ENCODE results near the gene MUL1. TPM values are rescaled to one million over a fixed set of nuclear protein-coding genes. Genes with fewer than 3 reads are reported as not detected.

MUL1 gene
- total RNA-seq, 1 experiment from 2014 or later: 23.4 TPM

DNA sequence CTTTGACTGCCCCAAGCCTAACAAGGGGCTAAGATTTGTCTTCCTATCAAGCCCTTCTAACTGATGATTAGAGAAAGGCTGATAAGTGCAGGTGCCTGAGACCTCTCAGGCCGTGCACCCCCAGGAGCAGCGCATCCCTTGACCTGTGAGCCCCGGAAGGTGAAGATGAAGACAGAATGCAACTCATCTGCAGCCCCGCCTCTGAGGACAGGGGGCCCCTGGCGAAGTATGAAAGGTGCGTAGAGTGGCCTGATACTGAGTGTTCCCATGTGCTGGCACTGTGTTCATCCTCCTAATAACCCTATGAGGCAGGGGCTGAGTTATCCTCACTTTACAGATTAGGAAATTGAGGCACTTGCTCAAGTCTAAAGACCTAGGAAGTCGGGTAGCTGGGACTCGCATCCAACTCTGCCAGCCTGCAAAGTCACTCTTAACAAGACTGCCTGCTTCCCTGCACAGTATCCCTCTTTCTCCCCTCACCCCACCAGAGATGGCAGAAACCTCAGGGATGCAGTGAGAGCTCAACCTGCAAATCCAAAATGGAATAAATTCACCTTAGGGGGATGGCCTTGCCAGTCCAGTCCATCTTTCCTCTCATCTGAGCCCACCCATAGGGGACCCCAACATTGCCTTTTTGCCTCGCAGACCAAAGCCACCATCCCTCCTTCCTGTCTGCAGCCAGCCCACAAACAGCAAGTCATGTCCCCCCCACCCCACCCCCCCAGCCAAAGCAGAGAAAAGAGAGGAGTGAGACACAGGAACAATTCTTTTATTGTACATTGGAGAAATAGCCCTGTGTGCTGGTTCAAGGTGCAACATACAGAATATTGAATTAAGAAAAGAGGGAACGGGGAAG lies 26.1 kb downstream of the MUL1 start:
- Mint-ChIP-seq H3K4me3 (ENCODE audit: unreplicated experiment) (no peak overlapping the region), H3K4me1 (ENCODE audit: insufficient read depth, unreplicated experiment) (peaks cover 27% of the 10 kb centered on the region), H3K9me3 (ENCODE audit: unreplicated experiment) (no peaks in the 10 kb centered on the region), H3K36me3 (ENCODE audit: insufficient read depth, unreplicated experiment) (no peaks in the 10 kb centered on the region), H3K27ac (ENCODE audit: low read depth, unreplicated experiment) (no peak overlapping the region), H3K27me3 (ENCODE audit: insufficient read depth, unreplicated experiment) (no peaks in the 10 kb centered on the region)
- TF ChIP-seq, protein P1, sequence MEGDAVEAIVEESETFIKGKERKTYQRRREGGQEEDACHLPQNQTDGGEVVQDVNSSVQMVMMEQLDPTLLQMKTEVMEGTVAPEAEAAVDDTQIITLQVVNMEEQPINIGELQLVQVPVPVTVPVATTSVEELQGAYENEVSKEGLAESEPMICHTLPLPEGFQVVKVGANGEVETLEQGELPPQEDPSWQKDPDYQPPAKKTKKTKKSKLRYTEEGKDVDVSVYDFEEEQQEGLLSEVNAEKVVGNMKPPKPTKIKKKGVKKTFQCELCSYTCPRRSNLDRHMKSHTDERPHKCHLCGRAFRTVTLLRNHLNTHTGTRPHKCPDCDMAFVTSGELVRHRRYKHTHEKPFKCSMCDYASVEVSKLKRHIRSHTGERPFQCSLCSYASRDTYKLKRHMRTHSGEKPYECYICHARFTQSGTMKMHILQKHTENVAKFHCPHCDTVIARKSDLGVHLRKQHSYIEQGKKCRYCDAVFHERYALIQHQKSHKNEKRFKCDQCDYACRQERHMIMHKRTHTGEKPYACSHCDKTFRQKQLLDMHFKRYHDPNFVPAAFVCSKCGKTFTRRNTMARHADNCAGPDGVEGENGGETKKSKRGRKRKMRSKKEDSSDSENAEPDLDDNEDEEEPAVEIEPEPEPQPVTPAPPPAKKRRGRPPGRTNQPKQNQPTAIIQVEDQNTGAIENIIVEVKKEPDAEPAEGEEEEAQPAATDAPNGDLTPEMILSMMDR (IDR thresholded peaks at IDR 0.05; ENCODE audit: unreplicated experiment): no peak
- BruUV-seq (replicated peaks): no TSS peak
- intact Hi-C loops (cut with micrococcal nuclease): no loop called here
- CTCF ChIA-PET: interaction anchor here (0.6 to 1.7 kb wide), 6 partner anchors 13 to 330 kb away, joined by 3 to 9 read pairs (median 4); no protein-coding TSS in a partner anchor
- POLR2A ChIA-PET: interaction anchor here (0.7 kb wide), 1 partner anchor 11 kb away, joined by 3 read pairs; no protein-coding TSS in a partner anchor
- no peak for DNase-seq (ENCODE audit: unreplicated experiment)

DNA sequence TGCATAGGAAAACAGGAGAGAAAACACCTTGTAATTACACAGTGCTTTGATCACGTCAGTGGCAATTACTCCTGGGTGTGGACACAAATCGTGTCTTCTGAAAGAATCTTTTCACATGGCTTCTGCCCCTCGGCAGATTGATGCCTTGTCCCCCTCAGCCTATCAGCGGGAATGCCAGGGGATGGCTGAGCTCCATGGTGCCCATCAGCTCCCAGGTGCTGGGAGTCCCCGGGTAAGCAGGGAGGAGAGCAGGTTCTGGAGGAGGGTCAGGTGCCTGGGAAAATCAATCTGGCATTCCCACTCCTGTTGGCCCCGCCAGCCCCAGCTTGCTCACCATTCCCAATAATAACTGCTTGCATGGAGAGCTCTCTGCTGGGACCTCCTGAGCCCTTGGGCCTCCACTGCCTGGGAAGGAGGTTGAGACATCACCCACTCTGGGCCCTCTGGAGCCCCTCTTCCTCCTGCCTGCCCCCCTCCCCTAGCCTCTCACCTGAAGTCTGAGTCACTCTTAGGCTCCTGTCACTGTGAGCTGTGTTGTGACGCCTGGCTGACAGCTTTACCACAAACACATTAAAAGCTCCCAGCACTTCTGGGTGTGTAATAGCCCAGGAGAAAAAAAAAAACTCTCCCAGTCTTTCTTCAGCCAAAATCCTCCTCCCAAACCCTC lies 26.9 kb downstream of the MUL1 start:
- DNase-seq (ENCODE audit: unreplicated experiment): no peak
- ChIA-PET CTCF (interaction anchor here (0.6 to 1.4 kb wide), 3 partner anchors 119 to 268 kb away, joined by 3 to 4 read pairs (median 4); no protein-coding TSS in a partner anchor), POLR2A (no interaction called here)
- intact Hi-C loops (cut with micrococcal nuclease): no loop called here
- no peaks in the 10 kb centered on the region for H3K36me3 Mint-ChIP-seq (ENCODE audit: insufficient read depth, unreplicated experiment)
- H3K9me3 Mint-ChIP-seq (ENCODE audit: unreplicated experiment): no peaks in the 10 kb centered on the region
- H3K4me1 Mint-ChIP-seq (ENCODE audit: insufficient read depth, unreplicated experiment): peaks cover 27% of the 10 kb centered on the region
- TF ChIP-seq, protein P1 (IDR thresholded peaks at IDR 0.05; ENCODE audit: unreplicated experiment): no peak
- H3K27me3 Mint-ChIP-seq (ENCODE audit: insufficient read depth, unreplicated experiment): no peaks in the 10 kb centered on the region
- no peak overlapping the region for H3K4me3 Mint-ChIP-seq (ENCODE audit: unreplicated experiment)
- no TSS peak for BruUV-seq (replicated peaks)
- no peak overlapping the region for H3K27ac Mint-ChIP-seq (ENCODE audit: low read depth, unreplicated experiment)

DNA sequence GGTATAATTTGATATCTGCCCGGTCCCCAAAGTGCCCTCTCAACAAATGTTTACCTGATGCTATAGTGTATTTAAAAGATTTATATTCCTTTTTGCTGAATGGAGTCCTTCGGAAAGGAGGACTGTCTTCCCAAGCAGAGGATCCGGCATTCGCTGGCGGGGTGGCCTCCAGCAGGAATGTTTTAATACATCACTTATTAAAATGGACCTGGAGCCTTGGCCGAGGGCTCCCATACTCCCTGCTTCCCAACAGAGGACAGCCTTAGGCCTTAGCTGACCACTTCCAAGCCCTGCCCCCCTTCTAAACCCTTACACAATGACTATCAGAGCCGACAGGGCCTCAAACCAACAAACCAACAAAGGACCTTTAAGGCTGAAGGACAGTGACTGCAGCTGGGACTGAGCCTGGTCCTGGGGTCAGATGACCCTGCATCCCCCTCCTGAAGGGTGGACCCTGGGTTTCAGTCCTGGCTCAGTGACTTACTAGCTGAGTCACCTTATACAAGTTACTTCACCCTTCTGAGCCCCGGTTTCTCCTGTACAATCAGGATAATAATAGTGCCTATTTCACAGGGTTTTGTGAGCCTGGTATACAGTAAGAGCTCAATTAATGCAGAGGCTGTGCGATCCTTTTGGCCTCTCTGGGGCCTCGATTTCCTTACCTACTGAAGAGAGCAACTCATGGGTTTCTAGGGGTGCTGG lies 27.6 kb downstream of the MUL1 start:
- ChIA-PET POLR2A (no interaction called here), CTCF (interaction anchor here (0.6 to 1.4 kb wide), 3 partner anchors 118 to 267 kb away, joined by 3 to 4 read pairs (median 4); no protein-coding TSS in a partner anchor)
- Mint-ChIP-seq H3K4me3 (ENCODE audit: unreplicated experiment) (no peak overlapping the region), H3K4me1 (ENCODE audit: insufficient read depth, unreplicated experiment) (peaks cover 27% of the 10 kb centered on the region), H3K9me3 (ENCODE audit: unreplicated experiment) (no peaks in the 10 kb centered on the region), H3K27me3 (ENCODE audit: insufficient read depth, unreplicated experiment) (no peaks in the 10 kb centered on the region), H3K27ac (ENCODE audit: low read depth, unreplicated experiment) (no peak overlapping the region), H3K36me3 (ENCODE audit: insufficient read depth, unreplicated experiment) (no peaks in the 10 kb centered on the region)
- DNase-seq (ENCODE audit: unreplicated experiment): no peak
- intact Hi-C loops (cut with micrococcal nuclease): no loop called here
- TF ChIP-seq, protein P1 (IDR thresholded peaks at IDR 0.05; ENCODE audit: unreplicated experiment): no peak
- no TSS peak for BruUV-seq (replicated peaks)

DNA sequence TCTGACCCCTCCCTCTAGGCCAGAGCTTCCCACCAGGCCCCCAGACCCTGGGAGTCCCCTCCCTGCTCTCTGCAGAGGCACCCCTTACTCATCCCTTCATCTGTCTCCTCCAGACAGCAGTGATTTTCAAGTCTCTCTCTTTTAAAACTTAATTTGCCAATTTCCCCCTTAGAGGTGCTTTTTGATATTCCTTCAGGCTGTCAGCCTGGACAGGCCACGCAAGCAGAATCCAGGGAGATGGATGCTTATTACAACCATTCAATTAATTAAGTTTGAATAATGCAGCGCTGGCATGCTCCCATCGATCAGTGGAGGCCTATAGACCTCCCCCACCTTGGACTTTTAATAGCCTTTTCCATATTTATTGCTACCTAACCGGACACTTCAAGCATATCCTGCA lies 28.1 kb downstream of the MUL1 start:
- no TSS peak for BruUV-seq (replicated peaks)
- intact Hi-C loops (cut with micrococcal nuclease): no loop called here
- no peak overlapping the region for H3K4me3 Mint-ChIP-seq (ENCODE audit: unreplicated experiment)
- H3K27ac Mint-ChIP-seq (ENCODE audit: low read depth, unreplicated experiment): no peak overlapping the region
- no peak for DNase-seq (ENCODE audit: unreplicated experiment)
- no peaks in the 10 kb centered on the region for H3K27me3 Mint-ChIP-seq (ENCODE audit: insufficient read depth, unreplicated experiment)
- TF ChIP-seq, protein P1 (IDR thresholded peaks at IDR 0.05; ENCODE audit: unreplicated experiment): no peak
- ChIA-PET POLR2A (no interaction called here), CTCF (interaction anchor here (1.2 kb wide), 1 partner anchor 15 kb away, joined by 3 read pairs; no protein-coding TSS in a partner anchor)
- no peaks in the 10 kb centered on the region for H3K36me3 Mint-ChIP-seq (ENCODE audit: insufficient read depth, unreplicated experiment)
- peaks cover 31% of the 10 kb centered on the region for H3K4me1 Mint-ChIP-seq (ENCODE audit: insufficient read depth, unreplicated experiment)
- no peaks in the 10 kb centered on the region for H3K9me3 Mint-ChIP-seq (ENCODE audit: unreplicated experiment)
